Panc1 (cell line): ENCODE data around the gene MAPK4.

Experiments used
- CTCF ChIP-seq: fragments of 450-650 bp; IDR thresholded peaks from 2 replicates; pipeline ENCODE4 v1.5.1; 2017; ENCODE audit warnings: mild to moderate bottlenecking
- POLR2AphosphoS5 ChIP-seq: IDR thresholded peaks from 2 replicates; pipeline ENCODE4 v1.6.1; 2012; ENCODE audit warnings: mild to moderate bottlenecking, low read depth, low read length, moderate library complexity
- REST ChIP-seq, 2 experiments: IDR thresholded peaks; 2 replicates each; pipeline ENCODE4 v1.6.1; 2011 to 2012; ENCODE audit warnings: low read depth in 2 of 2, control low read depth in 1 of 2, low read length in 1 of 2, mild to moderate bottlenecking in 1 of 2, moderate library complexity in 1 of 2; ENCODE audit not compliant: insufficient read depth in 1 of 2
- SIN3A ChIP-seq: IDR thresholded peaks from 2 replicates; pipeline ENCODE4 v1.6.1; 2012; ENCODE audit warnings: low read depth, mild to moderate bottlenecking, low read length, moderate library complexity, borderline replicate concordance; ENCODE audit not compliant: insufficient read depth
- TCF7L2 ChIP-seq: IDR thresholded peaks from 2 replicates; pipeline ENCODE4 v1.6.1; 2011; ENCODE audit warnings: mild to moderate bottlenecking, low read depth, low read length, inconsistent platforms

- TF ChIP-seq CTCF = no peak
- no peak for TF ChIP-seq REST (IDR thresholded peaks at IDR 0.05; ENCODE audit: insufficient read depth in 1 of 2, low read depth in 2 of 2, low read length in 1 of 2)
- no peak for TF ChIP-seq POLR2AphosphoS5
- TF ChIP-seq TCF7L2 = no peak
- TF ChIP-seq SIN3A = no peak
Measured at GRCh38 chr18:50720325-50720674, 160.4 kb downstream of the MAPK4 start.
